GM21360 (cell line): Measurements from ENCODE around the gene CNTNAP4.
A peak's percentile ranks its signal among the peaks of the same experiment; 100 is the strongest.

ENCODE experiments used
- ATAC-seq: cut with Tn5 transposase; IDR thresholded peaks from one replicate; pipeline ENCODE4 v1.9.1; 2021; ENCODE audit warnings: mild to moderate bottlenecking, moderate library complexity; ENCODE audit not compliant: unreplicated experiment

The CNTNAP4 gene

DNA sequence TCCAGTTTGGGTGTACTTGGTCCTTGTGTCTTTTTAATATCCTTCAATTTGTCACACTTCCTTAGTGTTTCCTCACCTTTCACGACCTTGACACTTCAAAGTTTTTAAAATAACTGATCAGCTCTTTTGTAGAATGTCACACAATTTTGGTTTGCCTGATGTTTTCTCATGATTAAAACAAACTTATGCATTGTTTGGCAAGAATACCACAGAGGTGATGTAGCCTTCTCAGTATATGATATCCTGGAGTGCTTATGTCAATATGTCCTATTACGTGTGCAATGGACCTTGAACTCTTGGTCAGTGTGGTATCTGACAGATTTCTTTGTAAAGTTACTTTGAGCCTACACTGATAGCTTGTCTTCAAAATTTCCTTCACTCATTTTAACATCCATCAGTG is 297.4 kb downstream of the CNTNAP4 start:
- no peak for ATAC-seq

- ATAC-seq = no peak
Observed at GRCh38 chr16:76576526-76576925, 299.3 kb downstream of the CNTNAP4 start.

DNA sequence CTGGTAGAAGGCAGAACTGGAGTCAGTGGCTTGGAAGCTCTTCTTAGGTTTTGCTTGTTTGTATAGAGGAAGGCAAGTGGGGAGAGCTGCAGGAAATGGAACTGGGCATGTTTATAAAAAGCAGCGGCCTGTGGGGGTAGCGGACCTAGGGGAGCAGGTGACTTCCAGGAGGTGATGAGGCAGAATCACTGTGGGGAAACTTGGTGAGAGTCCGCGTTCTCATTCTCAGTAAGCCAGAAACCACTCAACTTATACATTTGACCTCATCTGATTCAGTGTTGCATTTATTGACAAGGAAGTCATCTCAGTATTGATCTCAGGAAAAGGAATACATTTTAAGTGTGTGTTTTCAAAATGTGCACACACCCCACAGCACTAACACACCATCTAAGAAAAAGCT is 299.8 kb downstream of the CNTNAP4 start:
- peak; percentile 83 for ATAC-seq

DNA sequence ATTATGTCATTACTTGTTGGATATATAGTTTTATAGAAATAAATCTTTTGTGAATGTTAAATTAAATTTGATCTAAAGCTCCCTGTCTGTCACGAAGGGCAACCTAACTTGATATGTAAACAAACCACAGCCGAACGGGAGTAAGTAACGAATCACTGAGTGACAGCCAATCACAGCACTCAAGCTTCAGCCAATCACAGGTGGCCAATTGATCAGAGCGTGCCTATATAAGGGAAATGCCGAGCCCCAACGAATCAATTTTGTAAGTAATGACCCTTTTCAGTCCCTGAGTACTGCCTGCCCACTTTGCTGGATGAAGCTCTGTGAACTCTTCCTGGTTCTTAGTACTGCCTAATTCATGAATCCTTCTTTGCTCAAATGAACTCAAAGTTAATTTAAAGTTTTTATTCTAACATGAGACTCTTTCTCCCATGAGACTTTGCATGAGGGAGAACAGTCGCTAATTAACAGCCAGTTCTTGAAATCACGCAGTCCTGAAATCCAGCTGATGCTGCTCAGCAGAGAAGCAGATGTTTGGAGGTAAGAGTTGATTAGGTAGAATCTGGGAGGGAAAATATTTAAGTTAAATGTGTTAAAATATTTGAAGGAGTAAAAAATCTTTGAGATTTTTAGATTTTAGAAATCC is 302.2 kb downstream of the CNTNAP4 start:
- ATAC-seq = no peak

DNA sequence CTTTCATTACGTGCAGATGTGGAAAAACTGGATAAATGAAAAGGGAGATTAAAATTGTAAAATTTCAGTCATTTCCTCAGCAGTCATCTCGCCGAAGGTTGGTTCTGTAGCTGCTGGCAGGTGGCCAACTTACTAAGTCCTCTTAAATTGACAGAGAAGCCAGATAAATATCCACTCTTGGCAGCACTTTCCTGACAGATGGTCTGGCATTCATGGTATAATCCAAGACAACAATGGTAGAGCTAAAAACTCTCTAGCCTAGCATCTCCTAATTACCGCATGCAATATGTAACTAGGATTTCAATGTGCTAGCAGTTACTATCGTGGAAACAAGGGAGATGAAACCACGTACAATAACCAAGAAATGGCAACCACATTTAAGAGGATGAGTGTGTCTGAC is 306.3 kb downstream of the CNTNAP4 start:
- no peak for ATAC-seq

- ATAC-seq = no peak
Observed at GRCh38 chr16:76583945-76584344, 306.7 kb downstream of the CNTNAP4 start.

GRCh38 chr16:76598498-76598897 is 321.3 kb downstream of the CNTNAP4 start:
- no peak for ATAC-seq

DNA sequence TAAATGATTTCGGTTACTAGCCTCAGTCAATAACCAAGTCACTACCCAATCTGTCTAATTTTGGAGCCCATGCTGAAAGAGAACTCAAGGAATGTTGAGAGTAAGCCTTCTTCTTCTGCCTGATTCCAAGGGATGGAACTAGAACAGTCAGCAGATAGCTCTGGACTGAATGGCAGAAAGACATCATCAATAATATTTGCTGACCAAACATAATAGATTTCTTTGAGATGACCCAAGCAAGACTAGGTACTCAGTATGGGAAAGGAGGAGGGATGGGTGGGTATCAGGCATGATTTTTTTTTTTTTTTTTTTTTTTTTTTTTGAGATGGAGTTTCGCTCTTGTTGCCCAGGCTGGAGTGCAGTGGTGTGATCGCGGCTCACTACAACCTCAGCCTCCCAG is 330.1 kb downstream of the CNTNAP4 start:
- no peak for ATAC-seq
